GM18511 (cell line): ENCODE results near the gene HOXD10.

Experiments
- ATAC-seq: cut with Tn5 transposase; IDR thresholded peaks from one replicate; pipeline ENCODE4 v1.9.1; 2021; ENCODE audit warnings: mild to moderate bottlenecking, moderate library complexity; ENCODE audit not compliant: unreplicated experiment

HOXD10 gene

DNA sequence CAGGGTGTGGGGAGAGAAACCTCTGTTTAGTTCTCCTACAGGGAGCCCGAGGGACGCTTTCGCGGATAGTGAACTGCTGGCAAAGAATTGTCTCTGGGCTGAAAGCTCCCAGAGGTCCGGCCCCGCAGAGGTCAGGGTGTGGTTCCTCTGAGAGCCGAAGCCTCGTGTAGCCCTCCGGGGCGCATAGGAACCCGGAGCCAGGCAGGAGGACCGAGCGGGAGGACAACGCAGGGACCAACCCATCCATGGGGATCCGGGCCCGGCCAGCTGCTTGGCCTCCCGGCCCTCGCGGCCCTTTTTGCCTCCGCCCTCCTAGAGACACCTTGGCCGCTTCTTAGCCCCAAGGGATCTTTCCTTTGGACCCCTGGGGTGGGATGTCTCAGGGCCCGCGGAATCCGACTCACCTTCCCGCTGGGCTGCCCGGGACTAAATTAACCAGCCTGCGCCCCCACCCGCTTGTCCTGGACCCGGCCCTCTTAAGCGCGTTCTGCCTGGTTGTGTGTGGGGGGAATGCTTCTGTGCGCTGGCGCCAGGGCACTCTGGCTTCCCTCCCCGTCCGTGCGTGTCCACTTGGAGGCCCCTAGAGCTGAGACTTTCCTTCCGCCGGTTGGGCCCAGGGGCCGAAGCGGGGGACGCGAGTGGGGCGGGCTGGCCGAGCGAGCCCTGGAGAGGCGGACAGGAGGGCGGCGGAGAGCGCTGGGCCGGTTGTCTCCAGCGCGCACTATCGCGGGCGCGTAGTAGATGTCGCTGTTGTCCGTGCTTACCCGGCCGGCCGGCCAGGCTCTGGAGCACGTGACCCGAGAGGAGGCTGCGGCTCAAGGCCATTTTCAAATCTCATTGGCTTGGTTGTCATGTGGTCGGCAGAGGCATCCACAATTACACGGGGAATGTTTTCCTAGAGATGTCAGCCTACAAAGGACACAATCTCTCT is at the start of gene HOXD10:
Gene HOXD10, plus strand, starts transcription at position 896 of the 931 bp plus-strand sequence. CDS start 56 bp downstream, outside the sequence.
- no peak for ATAC-seq

DNA sequence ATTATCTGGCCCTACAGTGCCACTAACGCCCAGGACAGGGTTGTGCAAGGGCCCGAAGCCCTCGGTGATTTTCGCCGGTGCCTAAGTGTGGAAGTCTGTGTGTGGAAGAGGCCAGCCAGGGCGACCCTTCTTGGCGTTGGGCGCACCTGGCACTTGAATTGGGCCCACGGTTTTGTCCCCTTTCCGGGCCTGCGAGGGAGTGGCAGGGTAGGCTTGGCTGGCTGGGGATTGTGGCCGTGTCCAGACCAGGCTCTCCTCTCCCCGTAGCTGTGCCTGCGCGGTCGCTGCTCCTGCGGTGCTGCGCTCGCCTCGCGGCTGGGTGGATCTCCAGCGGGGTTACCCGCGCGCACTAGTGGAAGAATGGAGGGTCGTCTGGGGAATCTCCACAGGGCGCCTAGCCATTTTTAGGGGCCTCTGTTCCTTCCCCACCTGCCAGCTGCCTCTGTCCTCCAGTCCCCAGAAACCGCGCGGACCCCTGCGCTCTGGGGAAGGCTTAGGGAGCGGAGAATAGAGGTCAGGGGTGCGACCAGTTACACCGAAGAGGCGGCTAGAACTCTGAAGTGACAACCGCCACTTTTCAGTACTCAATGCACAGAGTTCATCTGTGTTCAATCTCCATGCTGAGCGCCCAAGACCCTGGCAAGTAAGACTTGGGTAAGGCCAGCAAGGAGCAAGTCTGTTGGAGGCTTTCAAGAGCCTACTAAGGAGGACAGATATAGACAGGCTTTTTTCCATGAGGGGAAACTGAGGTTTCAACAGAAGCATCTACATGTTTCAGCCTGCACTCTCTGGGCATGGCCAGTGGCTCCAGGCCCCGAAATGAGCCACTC is 48.8 kb upstream of the HOXD10 start:
- no peak for ATAC-seq

DNA sequence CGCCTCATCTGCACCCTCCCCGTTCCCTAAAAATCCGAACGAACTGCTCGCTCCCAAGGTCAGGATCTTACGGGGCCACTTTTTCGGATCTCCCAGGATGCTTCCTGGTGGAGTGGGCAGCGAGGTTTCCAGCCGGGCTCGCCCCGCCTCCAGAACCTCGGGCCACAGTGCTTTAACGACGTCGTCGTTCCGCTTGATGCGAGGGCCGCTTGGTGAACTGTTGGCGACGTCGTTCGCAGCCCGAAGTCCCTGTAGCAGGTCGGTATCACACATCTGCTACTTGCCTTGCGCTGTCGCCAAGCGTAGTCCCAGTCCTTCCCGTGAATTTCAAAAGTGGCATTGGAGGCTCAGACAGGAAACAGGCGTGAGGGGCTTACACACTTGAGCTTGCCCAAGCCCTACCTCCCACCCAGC is 48.2 kb upstream of the HOXD10 start:
- ATAC-seq = no peak

DNA sequence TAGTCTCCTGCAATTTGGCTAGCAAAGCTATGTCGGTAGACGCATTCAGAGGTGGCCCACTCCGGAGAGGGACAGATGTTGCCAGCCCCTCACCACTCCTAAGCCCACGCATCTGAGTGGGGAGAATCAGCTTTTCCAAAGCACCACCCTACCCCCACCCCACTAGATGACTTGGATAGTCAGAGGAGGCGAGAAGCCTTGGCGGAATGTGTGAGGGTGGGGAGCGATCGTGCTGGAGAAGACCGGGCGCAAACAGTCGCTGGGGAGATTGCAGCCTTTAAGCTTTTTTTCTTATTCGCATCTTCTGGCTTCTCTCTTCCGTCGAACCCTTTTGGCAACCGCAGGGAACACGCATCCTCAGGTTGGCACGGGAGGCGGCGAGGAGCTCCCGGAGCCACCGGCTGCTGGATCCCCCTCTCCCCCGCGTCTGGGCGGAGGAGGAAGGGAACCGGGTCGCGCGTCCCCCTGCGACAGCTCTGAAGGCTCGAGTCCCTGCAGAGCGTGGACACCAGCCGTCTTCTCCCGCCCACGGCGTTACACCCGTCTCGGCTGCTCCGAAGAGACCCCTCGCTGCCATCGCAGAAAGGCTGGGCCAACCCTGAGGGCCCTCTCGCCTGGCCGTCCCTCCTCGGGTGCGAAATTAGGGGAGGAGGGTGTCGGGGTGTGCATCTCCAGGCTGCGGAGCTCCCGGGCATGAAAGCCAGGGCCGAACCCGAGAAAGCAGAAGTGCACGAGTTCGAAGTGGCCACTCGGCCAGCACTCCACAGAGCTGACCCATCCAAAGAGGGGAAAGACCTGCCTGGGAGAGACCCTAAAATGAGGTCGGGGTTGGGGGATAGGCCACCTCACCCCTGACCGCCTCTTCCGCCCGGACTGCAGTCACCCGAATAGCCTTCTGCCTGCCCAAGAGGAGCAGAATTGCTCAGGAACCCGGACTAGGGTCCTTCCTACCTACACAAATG is 45.0 kb upstream of the HOXD10 start:
- ATAC-seq = no peak

DNA sequence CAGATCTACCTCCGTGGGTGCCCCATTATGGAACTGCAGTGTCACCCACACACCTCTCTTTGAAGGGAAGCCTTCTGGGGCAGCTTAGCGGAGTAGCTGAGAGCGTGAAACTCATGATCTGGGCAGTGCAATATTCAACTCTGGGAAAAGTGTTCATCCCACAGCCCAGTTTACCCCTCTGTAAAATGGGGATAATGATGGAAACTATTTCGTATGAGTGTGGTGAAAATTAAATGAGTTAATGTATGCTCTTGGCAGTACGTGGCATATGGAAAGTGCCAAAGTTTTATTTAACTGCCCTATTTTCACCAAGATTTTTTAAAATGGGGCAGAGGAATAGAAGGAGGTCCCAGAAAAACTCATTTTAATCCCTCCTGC is 44.3 kb upstream of the HOXD10 start:
- no peak for ATAC-seq

DNA sequence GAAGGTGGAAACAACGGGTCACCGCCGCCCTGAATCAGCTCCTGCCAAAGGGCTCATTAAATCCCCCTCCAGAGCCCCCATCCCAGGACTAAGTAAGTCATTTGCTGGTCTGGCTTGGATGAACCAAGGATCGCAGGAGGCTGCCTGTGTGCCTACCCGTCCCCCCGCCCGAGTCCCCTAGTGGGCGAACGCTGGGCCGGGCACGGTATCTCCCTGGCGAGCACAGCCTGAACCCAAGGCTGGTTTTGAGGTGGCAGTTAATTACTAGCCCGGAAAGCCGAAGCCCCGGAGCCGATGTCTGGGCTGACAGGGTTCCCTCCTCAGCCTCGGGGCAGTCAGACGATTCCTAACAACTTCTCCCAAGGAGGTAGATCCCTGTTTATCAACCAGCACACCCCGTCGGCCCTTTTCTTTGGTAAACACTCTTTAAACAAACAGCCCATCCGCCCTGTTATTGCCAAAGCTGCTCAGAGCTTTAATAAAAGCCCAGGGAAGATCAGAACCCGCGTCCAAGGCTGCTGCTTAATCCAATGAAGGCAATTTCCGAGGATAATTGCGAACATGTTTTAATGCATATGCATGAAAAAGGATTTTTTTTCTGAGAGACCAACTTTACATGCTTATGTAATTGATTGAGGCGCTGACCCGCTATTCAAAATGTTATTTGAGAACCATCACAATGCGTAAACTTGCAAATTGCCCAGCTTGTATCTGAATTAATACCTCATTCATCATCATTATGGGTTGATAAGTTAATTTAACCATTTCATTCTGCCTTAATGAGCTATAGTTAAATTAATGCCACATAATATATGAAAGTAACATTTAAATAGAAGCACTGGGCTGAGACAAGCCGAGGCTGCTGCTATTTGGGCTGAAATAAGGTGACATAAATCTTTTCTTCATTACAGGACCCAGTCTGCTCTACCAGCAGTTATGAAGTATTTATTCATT is 43.4 kb upstream of the HOXD10 start:
- no peak for ATAC-seq

DNA sequence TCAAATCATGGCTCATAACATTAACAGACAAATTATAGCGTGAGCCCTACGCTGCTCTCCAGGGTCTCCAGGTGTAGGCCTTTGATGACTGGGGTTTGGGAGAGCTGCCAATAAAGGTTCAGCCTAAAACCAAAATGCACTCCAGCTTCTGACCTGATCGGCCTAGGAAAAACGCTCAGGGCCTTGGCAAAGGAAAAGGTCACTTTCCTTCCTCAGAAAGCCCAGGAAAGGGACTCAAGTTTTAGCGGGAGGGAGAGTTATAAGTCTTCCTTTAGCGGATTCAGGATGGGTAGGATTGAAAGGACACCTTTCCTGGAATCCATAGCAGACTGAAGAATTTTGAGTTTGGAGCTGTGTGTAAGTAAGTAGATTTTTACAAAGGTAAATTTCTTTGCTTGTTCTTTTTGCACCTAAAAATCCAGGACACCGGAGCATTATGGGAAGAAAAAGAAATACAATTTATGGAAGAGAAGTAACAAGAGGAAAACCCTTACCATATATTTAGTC is 41.6 kb upstream of the HOXD10 start:
- ATAC-seq = no peak

DNA sequence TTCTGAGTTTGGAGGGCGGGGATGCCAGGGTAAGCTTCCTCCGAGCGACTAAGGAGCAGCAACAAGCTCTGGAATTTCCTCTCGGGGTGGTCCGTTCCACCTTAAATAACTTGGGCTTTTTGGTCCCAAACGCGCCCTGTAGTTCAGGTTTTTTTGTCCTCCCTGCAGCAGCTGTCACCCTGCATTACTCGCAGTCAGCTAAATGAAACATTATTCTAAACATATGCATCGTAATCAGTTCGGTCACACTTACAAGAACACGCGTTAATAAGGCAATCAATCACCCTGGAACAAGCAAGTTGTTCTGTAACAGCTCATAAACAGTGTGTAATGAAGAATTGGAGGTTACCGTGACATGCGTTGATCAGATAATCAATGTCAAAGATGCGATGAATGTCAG is 41.1 kb upstream of the HOXD10 start:
- no peak for ATAC-seq

DNA sequence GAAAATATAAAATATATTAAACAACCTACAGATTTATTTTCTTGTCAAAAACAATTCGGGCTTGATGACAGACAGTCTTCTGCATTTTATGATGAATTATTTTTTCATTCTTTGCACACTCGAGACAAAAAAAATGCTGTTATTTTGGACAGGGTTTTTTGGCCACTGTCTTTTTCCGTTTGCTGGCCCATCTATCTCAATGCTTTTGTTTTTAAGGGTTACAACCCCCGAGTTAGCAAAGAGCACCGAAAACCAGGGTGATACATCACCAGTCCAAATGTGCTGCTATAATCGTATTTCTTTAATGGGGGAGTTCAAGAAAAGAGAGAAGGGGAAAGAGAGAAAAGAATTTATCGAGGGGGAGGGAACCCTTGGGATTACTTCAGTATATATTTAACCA is 40.5 kb upstream of the HOXD10 start:
- no peak for ATAC-seq

DNA sequence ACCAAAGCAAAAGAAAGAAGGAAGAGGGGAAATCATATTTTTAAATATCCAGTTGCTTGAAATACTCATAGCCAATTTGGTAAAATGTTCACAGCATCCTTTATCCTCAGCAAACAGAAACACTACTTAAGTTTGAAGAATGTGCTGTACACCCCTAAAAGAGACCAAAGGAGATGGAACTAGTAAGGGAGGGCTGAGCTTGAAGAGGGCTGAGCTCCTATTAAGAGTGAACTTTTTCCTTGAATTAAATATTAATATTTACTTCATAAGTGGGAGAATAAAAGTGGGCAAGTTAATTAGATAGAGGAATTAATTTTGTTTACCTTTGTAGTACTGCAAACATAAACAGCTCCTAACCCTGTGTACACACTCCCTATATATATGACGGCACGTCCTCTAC is 39.8 kb upstream of the HOXD10 start:
- ATAC-seq = no peak

DNA sequence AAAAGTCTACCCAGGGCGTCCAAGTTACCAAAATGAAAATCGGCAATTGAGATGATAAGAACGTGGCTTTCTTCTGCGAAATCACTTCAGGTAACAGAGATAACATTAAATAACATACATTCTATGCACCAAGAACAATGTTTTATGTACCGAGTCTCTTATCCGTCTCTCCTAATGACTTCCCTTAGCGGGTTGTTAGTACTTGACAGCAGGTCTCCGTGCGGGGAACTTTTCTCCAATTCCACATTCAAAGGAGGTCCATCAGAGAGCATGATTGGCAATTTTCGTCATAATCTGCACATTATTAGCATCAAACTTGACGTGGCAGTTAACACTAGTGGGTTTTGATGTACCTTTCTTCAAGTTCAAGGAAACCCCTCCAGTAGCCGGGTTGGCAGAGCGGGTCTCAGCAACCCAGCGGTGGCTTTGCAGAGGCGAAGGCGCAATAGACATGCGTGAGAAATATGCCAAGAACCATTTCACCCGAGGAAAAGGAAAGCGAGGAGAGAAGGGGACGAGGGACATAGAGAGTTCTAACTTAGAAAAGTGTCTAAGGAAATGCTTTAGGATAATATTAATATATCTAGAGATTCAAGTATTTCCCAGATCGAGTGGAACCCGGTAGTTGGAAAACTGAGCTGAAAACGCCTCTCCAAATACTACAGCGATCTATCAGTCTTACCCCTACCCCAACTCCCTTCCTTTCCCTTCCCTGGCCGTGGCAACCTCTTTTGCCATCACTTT is 37.9 kb upstream of the HOXD10 start:
- ATAC-seq = no peak

DNA sequence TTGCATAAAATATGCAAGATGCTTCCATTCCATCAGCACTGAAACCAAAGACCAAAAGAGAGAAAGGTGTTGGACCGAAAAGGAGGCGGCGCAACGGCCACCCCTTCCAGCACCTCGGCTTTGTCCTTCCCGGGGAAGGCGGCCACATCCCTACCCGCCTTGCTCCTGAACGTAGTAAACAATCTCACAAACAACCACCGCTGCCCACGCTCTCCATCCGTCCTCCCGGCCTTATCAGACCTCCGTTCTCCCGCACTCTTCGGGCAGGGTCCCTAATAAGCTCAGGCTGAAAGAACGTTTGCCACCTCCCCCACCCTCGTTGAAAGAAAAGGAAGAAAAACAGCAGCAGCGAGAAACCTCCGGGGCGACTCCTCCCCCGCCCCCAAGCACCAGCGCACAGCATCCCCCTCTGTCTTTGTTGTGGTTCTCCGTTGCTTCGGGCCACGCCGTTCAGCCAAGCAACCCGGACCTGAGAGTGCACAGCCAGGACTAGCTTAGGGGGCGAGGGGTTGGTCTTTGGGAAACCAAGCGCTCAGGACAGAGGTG is 37.2 kb upstream of the HOXD10 start:
- ATAC-seq = no peak

DNA sequence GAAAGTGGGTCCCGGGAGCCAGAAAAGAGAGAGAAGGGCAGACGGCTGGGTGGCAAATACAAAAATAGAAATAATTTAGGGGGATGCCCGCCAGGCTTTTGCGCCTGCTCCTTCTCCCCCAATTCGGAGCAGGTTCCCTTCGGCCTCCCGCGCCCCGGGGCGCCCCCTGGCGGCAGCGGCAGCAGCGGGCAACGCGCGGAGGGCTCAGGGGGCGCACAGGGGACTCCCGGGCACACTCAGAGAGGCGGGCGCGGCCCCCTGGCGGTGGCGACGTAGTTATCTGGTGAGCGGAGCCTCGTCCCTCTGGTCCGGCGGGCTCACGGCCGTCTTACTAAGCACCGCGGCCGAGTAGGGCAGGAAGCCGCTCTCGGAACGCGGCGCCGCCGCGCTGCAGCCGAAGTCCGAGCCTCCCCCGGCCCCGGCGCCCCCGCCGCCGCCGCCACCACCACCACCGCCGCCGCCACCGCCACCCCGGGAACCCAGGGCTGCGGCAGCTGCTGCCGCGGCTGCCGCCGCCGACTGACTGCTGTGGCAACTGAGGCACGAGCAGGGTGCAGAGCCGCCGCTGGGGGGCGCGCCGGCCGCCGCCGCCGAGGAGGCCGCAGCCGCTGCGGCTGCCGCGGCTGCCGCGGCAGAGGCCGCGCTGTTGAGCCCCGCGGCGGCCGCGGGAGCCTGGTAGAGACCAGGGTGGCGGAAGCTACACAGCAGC is 36.6 kb upstream of the HOXD10 start:
- ATAC-seq = no peak

DNA sequence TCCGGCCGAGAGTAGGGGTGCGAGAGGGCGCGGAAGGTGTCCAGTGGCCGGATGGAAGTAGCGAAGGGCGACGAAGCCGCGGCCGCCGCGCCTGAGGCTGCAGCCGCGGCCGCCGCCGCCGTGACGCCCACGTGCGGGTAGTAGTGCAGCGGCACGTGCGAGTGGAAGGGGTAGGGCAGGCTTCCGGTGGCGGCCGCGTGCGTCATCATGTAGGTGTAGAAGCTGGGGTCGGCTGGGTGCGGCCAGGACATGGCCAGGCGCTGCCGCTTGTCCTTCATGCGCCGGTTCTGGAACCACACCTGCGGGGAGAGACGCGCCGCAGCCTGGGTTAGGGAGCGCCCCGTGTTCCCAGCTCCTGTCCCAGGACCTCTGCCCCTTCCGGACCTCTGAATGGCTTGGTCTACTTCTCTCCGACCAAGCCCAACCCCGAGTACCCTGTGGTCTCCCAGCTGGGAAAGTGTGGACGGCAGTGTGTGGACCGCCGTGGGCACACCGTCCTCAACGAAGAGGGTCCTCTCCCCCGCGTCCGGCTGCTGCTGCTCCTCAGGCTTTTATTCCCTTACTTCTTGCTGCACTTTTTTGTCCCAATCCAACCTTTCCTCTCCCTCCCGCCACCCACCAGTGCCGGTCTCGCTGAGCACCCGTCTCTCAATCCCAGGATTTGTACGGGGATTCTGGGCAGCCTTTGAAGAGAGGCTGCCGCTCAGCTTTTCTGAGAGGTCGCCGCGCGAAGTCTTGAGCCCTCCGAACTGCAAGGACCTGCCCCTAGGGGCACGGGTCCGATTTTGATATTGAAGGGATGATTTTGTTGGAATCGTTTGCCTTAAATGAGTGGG is 35.8 kb upstream of the HOXD10 start:
- no peak for ATAC-seq

DNA sequence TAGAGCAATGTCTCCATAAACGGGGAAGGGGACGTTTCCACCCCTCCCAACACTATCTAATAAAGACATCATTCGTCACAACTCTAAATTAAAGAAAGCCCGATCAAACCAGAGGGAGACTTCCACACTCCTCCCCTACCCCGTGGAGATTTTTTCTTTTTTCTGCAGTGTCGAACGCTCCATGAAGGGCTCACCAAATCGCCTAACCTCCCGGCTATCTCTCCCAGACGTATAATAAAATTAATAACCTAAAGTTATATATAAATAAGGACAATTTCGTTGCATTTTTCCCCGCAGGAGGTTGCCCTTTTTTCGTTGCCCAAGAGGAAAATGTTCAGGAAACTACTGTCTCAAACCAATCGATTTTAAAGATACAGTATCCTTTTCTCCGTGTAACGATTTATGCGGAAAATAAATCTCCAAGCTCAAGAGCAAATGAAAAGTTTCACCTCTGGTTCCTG is 35.2 kb upstream of the HOXD10 start:
- no peak for ATAC-seq

DNA sequence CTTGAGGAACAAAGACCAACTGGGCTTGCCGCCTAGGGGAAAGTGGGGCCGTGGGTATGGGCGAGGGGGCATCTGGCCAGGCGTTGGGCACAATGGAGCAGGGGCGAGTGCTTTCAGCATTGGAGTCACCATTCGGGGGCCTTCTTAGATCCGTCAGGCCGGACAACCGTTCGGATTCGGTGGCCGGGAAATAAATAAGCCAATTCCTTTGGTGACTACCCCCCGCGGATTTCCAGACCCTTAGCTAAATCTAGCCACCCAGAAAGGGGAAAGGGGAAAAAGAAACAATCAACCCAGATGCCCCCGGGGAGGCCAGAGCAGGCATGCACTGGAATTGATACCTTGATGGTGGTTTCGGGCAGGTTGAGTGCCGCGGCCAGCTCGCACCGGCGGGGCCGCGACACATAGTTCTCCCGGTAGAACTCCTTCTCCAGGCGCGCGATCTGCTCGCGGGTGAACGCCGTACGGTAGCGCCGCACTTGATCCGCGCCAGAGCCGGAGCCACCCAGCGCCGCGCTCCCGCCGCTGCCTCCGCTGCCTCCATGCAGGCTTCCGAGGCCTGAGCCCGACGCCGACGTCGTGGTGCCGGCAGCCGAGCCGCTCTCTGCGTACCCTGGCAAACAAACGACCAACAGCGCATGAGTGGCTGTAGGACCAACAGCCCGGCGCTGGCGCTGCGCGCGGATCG is 34.6 kb upstream of the HOXD10 start:
- ATAC-seq = no peak
